B cell (primary cell): ENCODE results near the gene NAPB. TPM values are rescaled to one million over a fixed set of nuclear protein-coding genes. Genes with fewer than 3 reads are reported as not detected.

ENCODE experiments used
- ATAC-seq: fragments of 200-7000 bp; cut with Tn5 transposase; one replicate; pipeline ENCODE4 v1.10.0; 2021; ENCODE audit warnings: low read depth, mild to moderate bottlenecking, moderate number of reproducible peaks, moderate library complexity
- CTCF ChIA-PET: fragments of 350-600 bp; sonication (Branson Sonifier 250); formaldehyde crosslinking; loops from one replicate; lab custom pipeline; 2021; ENCODE audit warnings: antibody characterized with exemption, inconsistent platforms; lab: Charles Lee
- POLR2A ChIA-PET: fragments of 350-600 bp; sonication (Branson Sonifier 250); formaldehyde crosslinking; loops from one replicate; lab custom pipeline; 2021; ENCODE audit warnings: antibody characterized with exemption; lab: Charles Lee
- DNase-seq: peaks from one replicate; pipeline ENCODE4 v3.0.0; 2013
- H2AFZ ChIP-seq: 2 replicates; pipeline ENCODE4 v1.6.1; 2012; ENCODE audit warnings: mild to moderate bottlenecking, low read depth, low read length; ENCODE audit not compliant: insufficient read depth, poor library complexity, severe bottlenecking
- H3K27ac ChIP-seq, 2 donors: 1 replicate in 1 of 2; 2 replicates in 1 of 2; pipeline ENCODE4 v1.5.1; 2012 to 2013; ENCODE audit warnings: low read length in 2 of 2, mild to moderate bottlenecking in 2 of 2, moderate library complexity in 1 of 2
- H3K27me3 ChIP-seq, 4 experiments: fragments of 200-600 bp in 1 of 4; sonication (generic) in 1 of 4; replicated peaks in 1 of 4; 1 replicate in 2 of 4; 2 replicates in 2 of 4; pipeline versions ENCODE4 v1.6.1 to v1.7.0; 2013 to 2016; ENCODE audit warnings: low read length in 3 of 4, mild to moderate bottlenecking in 2 of 4, mixed read lengths in 1 of 4, moderate library complexity in 1 of 4; ENCODE audit not compliant: insufficient read depth in 4 of 4, control insufficient read depth in 3 of 4; ENCODE audit errors: control extremely low read depth in 1 of 4
- H3K36me3 ChIP-seq, 2 experiments: replicated peaks in 1 of 2; 1 replicate in 1 of 2; 2 replicates in 1 of 2; pipeline versions ENCODE4 v1.6.1 to v1.7.1; 2013; ENCODE audit warnings: low read length in 1 of 2; ENCODE audit not compliant: insufficient read depth in 2 of 2, control insufficient read depth in 1 of 2; ENCODE audit errors: control extremely low read depth in 1 of 2, extremely low read depth in 1 of 2
- H3K4me1 ChIP-seq, 2 donors: fragments of 200-600 bp in 1 of 2; sonication (generic) in 1 of 2; 1 replicate in 1 of 2; 2 replicates in 1 of 2; pipeline versions ENCODE4 v1.5.1 to v1.6.1; 2013 to 2017; ENCODE audit warnings: low read length in 2 of 2; ENCODE audit not compliant: control insufficient read depth in 2 of 2, insufficient read depth in 2 of 2
- H3K4me2 ChIP-seq: replicated peaks from 2 replicates; pipeline ENCODE3; 2012; ENCODE audit warnings: mild to moderate bottlenecking, low read depth, low read length; ENCODE audit not compliant: poor library complexity, severe bottlenecking
- H3K4me3 ChIP-seq, 5 experiments: fragments of 200-600 bp in 1 of 5; sonication (generic) in 1 of 5; 1 replicate in 3 of 5; 2 replicates in 2 of 5; pipeline versions ENCODE4 v1.5.1 to v1.7.0; 2011 to 2016; ENCODE audit warnings: low read length in 4 of 5, mild to moderate bottlenecking in 4 of 5, low read depth in 2 of 5, control low read depth in 1 of 5, moderate library complexity in 1 of 5; ENCODE audit not compliant: insufficient read depth in 1 of 5; ENCODE audit errors: control extremely low read depth in 1 of 5, extremely low read depth in 1 of 5
- H3K79me2 ChIP-seq: fragments of 200-600 bp; sonication (generic); one replicate; pipeline ENCODE4 v1.6.0; 2016; ENCODE audit warnings: low read length; ENCODE audit not compliant: control insufficient read depth, insufficient read depth
- H3K9ac ChIP-seq: fragments of 200-600 bp; sonication (generic); 2 replicates; pipeline ENCODE4 v1.6.1; 2017; ENCODE audit warnings: mild to moderate bottlenecking, low read length, moderate library complexity
- H3K9me3 ChIP-seq, 3 donors: one replicate each; pipeline versions ENCODE4 v1.6.1 to v1.7.1; 2013; ENCODE audit warnings: low read length in 2 of 3; ENCODE audit not compliant: control insufficient read depth in 2 of 3, insufficient read depth in 1 of 3; ENCODE audit errors: control extremely low read depth in 1 of 3
- H4K20me1 ChIP-seq: 2 replicates; pipeline ENCODE4 v1.6.0; 2012; ENCODE audit warnings: mild to moderate bottlenecking, low read length; ENCODE audit not compliant: insufficient read depth, control insufficient read depth, poor library complexity, severe bottlenecking
- H3K27ac Mint-ChIP-seq: one replicate; pipeline ENCODE4 v1.8.0; 2021; ENCODE audit warnings: mixed read lengths
- H3K27me3 Mint-ChIP-seq: one replicate; pipeline ENCODE4 v1.8.0; 2021; ENCODE audit warnings: mixed read lengths
- H3K4me1 Mint-ChIP-seq: one replicate; pipeline ENCODE4 v1.8.0; 2021; ENCODE audit warnings: mixed read lengths
- H3K4me3 Mint-ChIP-seq: one replicate; pipeline ENCODE4 v1.8.0; 2021; ENCODE audit warnings: mixed read lengths
- H3K9me3 Mint-ChIP-seq: one replicate; pipeline ENCODE4 v1.8.0; 2022; ENCODE audit warnings: mixed read lengths; ENCODE audit not compliant: insufficient read depth
- EZH2 ChIP-seq: IDR thresholded peaks from 2 replicates; pipeline ENCODE4 v1.6.1; 2012; ENCODE audit warnings: borderline replicate concordance, low read depth, mild to moderate bottlenecking, moderate library complexity, low read length; ENCODE audit not compliant: insufficient read depth, poor library complexity, severe bottlenecking
- WGBS: methylation state at CpG from one replicate; pipeline ENCODE4 v1.1.5; 2013; ENCODE audit warnings: missing lambda C conversion rate; ENCODE audit not compliant: insufficient coverage; 5-methylcytosine and 5-hydroxymethylcytosine counted together
- intact Hi-C: fragments of 100-400 bp; cut with micrococcal nuclease; formaldehyde crosslinking; loops from one replicate; pipeline ENCODE4 v1.10.0; 2022
- polyA plus RNA-seq: library from polyadenylated mRNA; depleted of rRNA; stranded (reverse); fragments of >200 nt; gene quantifications from 2 replicates; pipeline ENCODE4 v1.2.3, GENCODE V29; 2012
- total RNA-seq, 2 donors: library from RNA; stranded (reverse); fragments of 120-200 nt in 1 of 2; gene quantifications; 1 replicate in 1 of 2; 2 replicates in 1 of 2; pipeline versions ENCODE4 v1.2.3 to v1.2.4, GENCODE V29; 2013 to 2022
- TF ChIP-seq, protein P1 (sequence below): fragments of 200-600 bp; IDR thresholded peaks from one replicate; pipeline ENCODE4 v1.8.0; 2022; ENCODE audit warnings: antibody characterized with exemption, mild to moderate bottlenecking

Gene NAPB
- total and polyA plus RNA-seq, 2 donors (not counting 1 experiment from before 2014, with no cell fraction given): 4.1 to 13.0 TPM

DNA sequence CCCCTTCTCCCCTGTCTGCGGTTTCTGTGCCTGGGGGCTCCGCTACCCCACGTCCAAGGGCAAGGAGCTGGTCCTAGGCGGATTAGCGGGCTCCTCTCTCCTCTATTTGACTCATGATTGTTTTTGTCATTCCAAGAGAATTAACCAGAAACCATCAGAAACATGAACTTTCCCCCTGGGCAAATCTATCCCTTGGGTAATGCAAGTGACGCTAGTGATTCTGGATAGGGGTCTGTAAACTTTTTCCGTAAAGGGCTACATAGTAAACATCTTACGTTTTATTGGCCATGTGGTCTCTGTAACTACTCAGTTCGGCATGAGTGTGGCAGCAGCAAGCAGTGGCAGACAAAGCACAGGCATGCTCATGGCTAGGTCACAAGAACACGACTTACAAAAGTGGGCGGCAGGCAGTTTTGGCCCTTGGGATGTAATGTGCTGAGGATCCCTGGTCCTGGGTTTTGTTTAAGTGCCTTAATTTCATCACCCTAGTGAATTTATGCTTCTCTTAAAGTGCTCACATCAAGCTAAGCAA, 30.7 kb upstream of the NAPB start:
- Histone ChIP-seq H4K20me1 (no peaks in the 10 kb centered on the region), H3K4me2 (no peak overlapping the region), H3K36me3 (no peaks in the 10 kb centered on the region), H3K4me3 (no peak overlapping the region), H3K9ac (no peak overlapping the region), H2AFZ (no peak overlapping the region), H3K27ac (no peak overlapping the region), H3K9me3 (peaks cover 0 to 7% (median 3%) of the 10 kb centered on the region in 3 donors), H3K27me3 (peaks cover 0 to under 1% (median 0%) of the 10 kb centered on the region in 4 experiments), H3K79me2 (no peaks in the 10 kb centered on the region), H3K4me1 (peaks cover 2 to 9% of the 10 kb centered on the region in 2 donors)
- no peak for DNase-seq
- intact Hi-C loops: no loop called here
- H3K4me3 Mint-ChIP-seq: no peak overlapping the region
- TF ChIP-seq EZH2: no peak
- TF ChIP-seq, protein P1, sequence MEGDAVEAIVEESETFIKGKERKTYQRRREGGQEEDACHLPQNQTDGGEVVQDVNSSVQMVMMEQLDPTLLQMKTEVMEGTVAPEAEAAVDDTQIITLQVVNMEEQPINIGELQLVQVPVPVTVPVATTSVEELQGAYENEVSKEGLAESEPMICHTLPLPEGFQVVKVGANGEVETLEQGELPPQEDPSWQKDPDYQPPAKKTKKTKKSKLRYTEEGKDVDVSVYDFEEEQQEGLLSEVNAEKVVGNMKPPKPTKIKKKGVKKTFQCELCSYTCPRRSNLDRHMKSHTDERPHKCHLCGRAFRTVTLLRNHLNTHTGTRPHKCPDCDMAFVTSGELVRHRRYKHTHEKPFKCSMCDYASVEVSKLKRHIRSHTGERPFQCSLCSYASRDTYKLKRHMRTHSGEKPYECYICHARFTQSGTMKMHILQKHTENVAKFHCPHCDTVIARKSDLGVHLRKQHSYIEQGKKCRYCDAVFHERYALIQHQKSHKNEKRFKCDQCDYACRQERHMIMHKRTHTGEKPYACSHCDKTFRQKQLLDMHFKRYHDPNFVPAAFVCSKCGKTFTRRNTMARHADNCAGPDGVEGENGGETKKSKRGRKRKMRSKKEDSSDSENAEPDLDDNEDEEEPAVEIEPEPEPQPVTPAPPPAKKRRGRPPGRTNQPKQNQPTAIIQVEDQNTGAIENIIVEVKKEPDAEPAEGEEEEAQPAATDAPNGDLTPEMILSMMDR: no peak
- no peak for ATAC-seq
- no peak overlapping the region for H3K27ac Mint-ChIP-seq
- WGBS: 98% methylated on average over 9 of the region's 11 CpGs
- POLR2A ChIA-PET: no interaction called here
- H3K9me3 Mint-ChIP-seq: no peaks in the 10 kb centered on the region
- H3K4me1 Mint-ChIP-seq: no peaks in the 10 kb centered on the region
- H3K27me3 Mint-ChIP-seq: peaks cover 4% of the 10 kb centered on the region
- CTCF ChIA-PET: no interaction called here

DNA sequence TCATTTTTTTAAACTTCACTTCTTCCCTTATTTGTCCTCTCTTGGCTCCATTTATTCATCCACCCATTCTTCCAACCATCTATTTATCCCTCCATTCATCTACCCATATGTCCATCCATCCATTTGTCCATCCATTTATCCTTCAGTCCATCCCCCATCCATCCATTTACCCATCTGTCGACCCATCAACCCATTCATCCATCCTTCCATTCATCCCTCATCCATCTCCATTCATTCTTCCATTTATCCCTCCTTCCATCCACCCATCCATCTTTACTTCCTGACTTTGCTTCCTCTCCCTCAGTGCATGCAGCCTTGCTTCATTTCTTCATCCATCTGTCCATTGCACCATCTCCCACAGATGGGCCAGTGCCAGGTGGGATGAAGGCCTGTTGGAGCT, 29.6 kb upstream of the NAPB start:
- no peaks in the 10 kb centered on the region for H3K4me1 Mint-ChIP-seq

More for the DNA sequence above, 29.6 kb upstream of the NAPB start:
- H3K9me3 Mint-ChIP-seq: no peaks in the 10 kb centered on the region
- Histone ChIP-seq H3K4me1 (no peaks in the 10 kb centered on the region), H2AFZ (no peak overlapping the region), H3K27me3 (no peaks in the 10 kb centered on the region), H3K9me3 (peaks cover 0 to 3% (median 0%) of the 10 kb centered on the region in 3 donors), H4K20me1 (no peaks in the 10 kb centered on the region), H3K36me3 (no peaks in the 10 kb centered on the region), H3K9ac (no peak overlapping the region), H3K4me3 (no peak overlapping the region), H3K4me2 (no peak overlapping the region), H3K79me2 (no peaks in the 10 kb centered on the region), H3K27ac (no peak overlapping the region)
- no peak for TF ChIP-seq EZH2
- TF ChIP-seq, protein P1: no peak
- ChIA-PET POLR2A (no interaction called here), CTCF (interaction anchor here (0.7 kb wide), 1 partner anchor 9 kb away, joined by 3 read pairs; no protein-coding TSS in a partner anchor)
- peaks cover under 1% of the 10 kb centered on the region for H3K27me3 Mint-ChIP-seq
- intact Hi-C loops: no loop called here
- H3K4me3 Mint-ChIP-seq: no peak overlapping the region
- DNase-seq (no peak), ATAC-seq (no peak)
- WGBS: 79% methylated on average over 1 of the region's 1 CpG
- no peak overlapping the region for H3K27ac Mint-ChIP-seq
